Cardiac muscle cell (in vitro differentiated cells and primary cell): Measurements from ENCODE around the gene RNF220. TPM values are rescaled to one million over a fixed set of nuclear protein-coding genes. Genes with fewer than 3 reads are reported as not detected.

Experiments used
- DNase-seq, 2 donors: peaks; one replicate each; pipeline versions ENCODE4 v3.0.0 to v3.0.0-alpha.2; 2010 to 2017; ENCODE audit warnings: low read depth in 1 of 2, low spot score in 1 of 2
- H3K27ac ChIP-seq: fragments of 200-600 bp; sonication (generic); 2 replicates; pipeline ENCODE4 v1.5.1; 2016
- H3K27me3 ChIP-seq: fragments of 200-600 bp; sonication (generic); 2 replicates; pipeline ENCODE4 v1.6.0; 2016; ENCODE audit warnings: control low read depth
- H3K36me3 ChIP-seq: fragments of 200-600 bp; sonication (generic); 2 replicates; pipeline ENCODE4 v1.5.1; 2016; ENCODE audit warnings: control low read depth
- H3K4me1 ChIP-seq: fragments of 200-600 bp; sonication (generic); 2 replicates; pipeline ENCODE4 v1.8.1; 2017; ENCODE audit warnings: low read depth, mild to moderate bottlenecking, mixed run types
- H3K4me3 ChIP-seq: fragments of 200-600 bp; sonication (generic); 2 replicates; pipeline ENCODE4 v1.5.1; 2016; ENCODE audit warnings: mild to moderate bottlenecking
- H3K9me3 ChIP-seq: fragments of 200-600 bp; sonication (generic); 2 replicates; pipeline ENCODE4 v1.5.1; 2017; ENCODE audit warnings: low read depth, mild to moderate bottlenecking, control low read depth
- CTCF ChIP-seq: IDR thresholded peaks from 2 replicates; pipeline ENCODE4 v1.5.1; 2012; ENCODE audit warnings: low read depth, mild to moderate bottlenecking, low read length
- polyA plus RNA-seq: library from polyadenylated mRNA; unstranded; fragments of >200 nt; fragmentation: Nextera tagmentation; extraction: Ambion mirVana; gene quantifications from 2 replicates; pipeline ENCODE4 v1.2.1, GENCODE V29; 2016
- total RNA-seq: library from RNA; depleted of rRNA; stranded (reverse); fragments of >200 nt; gene quantifications from 2 replicates; pipeline ENCODE4 v1.2.3, GENCODE V29; 2016

Gene RNF220
- total and polyA plus RNA-seq, 2 experiments from 2014 or later = 57.6 to 142 TPM

GRCh38 chr1:44568128-44568900 lies 163.3 kb downstream of the RNF220 start:
- no peaks in the 10 kb centered on the region for H3K27me3 ChIP-seq

DNA sequence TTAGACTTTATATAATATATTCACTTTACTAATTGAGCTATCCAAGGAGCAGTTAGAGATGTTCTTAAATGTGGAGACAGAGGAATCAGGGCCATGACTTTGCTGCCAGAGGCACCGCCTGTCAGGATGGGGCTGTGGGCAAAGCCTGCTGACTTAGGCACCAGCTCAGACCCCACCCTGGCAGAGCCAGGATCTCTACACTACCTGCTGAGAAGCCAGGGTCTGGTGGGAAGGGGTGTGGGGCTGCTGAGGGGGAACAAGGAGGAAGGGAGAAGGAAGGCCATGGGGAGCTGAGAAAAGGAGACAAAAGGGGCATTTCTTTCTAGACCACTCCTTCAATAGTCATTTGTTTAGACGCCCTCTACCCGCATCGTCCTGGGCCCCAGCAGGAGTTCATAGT lies 164.4 kb downstream of the RNF220 start:
- no peaks in the 10 kb centered on the region for H3K27me3 ChIP-seq
- no peak for DNase-seq

More at GRCh38 chr1:44568128-44568900, 163.3 kb downstream of the RNF220 start:
- Histone ChIP-seq H3K36me3 (no peaks in the 10 kb centered on the region), H3K9me3 (no peaks in the 10 kb centered on the region), H3K4me3 (no peak overlapping the region), H3K4me1 (peaks cover 14% of the 10 kb centered on the region), H3K27ac (no peak overlapping the region)
- no peak for TF ChIP-seq CTCF
- DNase-seq = no peak

DNA sequence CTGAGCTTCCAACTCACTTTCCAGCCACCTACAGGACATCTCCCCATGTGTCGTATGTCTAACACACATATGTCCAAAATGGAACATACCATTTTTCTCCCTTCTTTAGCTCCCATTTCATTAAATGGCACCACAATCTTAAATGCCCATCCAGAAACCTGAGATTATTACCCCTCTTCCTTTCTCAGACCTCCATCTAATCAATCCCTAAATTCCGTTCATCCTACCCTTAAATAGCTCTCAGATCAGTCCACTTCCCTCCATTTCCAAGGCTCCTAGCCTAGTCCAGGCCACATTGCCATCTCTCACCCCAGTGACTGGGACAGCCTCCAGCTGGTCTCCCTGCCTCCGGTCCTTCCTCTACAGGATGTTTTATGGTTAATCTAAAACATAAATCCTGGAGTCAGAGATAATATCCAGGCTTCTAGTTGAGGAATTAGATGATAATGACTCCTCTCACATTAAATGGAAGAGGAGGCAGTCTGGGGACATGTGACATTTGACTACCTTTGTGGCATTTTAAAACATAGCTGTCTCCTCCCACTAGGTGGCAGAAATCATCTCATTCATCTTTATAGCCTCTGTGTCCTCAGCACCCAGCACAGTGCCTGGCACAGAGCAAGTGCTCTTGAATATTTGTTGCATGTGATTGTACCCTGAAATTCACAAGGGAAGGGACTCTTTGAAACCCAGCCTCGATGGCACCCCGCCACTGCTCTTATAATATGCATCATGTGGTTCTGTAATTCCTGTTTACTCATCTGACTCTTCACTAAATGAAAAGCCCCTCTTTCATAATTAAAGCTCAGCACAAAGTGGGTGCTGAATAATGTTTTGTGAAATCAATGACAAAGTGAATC lies 166.9 kb downstream of the RNF220 start:
- no peaks in the 10 kb centered on the region for H3K36me3 ChIP-seq
- H3K4me3 ChIP-seq = no peak overlapping the region
- peak in 1 of 2 donors; percentile 7 for DNase-seq
- peak; percentile 38 for TF ChIP-seq CTCF
- H3K27ac ChIP-seq = no peak overlapping the region
- H3K4me1 ChIP-seq = no peaks in the 10 kb centered on the region
- H3K27me3 ChIP-seq = no peaks in the 10 kb centered on the region
- no peaks in the 10 kb centered on the region for H3K9me3 ChIP-seq

More for the DNA sequence above, 164.4 kb downstream of the RNF220 start:
- H3K4me1 ChIP-seq = peaks cover 14% of the 10 kb centered on the region
- no peak overlapping the region for H3K27ac ChIP-seq
- no peaks in the 10 kb centered on the region for H3K9me3 ChIP-seq
- TF ChIP-seq CTCF = no peak
- no peaks in the 10 kb centered on the region for H3K36me3 ChIP-seq
- H3K4me3 ChIP-seq = no peak overlapping the region

GRCh38 chr1:44572572-44572879 lies 167.5 kb downstream of the RNF220 start:
- no peaks in the 10 kb centered on the region for H3K36me3 ChIP-seq
- no peak overlapping the region for H3K27ac ChIP-seq
- TF ChIP-seq CTCF = no peak
- H3K27me3 ChIP-seq = no peaks in the 10 kb centered on the region
- DNase-seq = no peak
- H3K4me3 ChIP-seq = no peak overlapping the region
- H3K4me1 ChIP-seq = no peaks in the 10 kb centered on the region
- H3K9me3 ChIP-seq = no peaks in the 10 kb centered on the region

DNA sequence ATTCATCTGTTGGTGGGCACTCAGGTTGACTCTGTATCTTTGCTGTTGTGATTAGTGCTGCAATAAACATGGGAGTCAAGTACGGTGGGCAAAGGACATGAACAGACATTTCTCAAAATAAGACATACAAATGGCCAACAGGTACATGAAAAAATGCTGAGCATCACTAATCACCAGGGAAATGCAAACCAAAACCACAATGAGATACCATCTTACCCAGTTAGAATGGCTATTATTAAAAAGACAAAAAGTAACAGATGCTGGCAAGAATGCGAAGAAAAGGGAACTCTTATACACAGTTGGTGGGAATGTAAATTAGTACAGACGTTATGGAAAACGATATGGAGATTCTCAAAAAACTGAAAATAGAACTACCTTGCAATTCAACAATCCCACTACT lies 170.3 kb downstream of the RNF220 start:
- Histone ChIP-seq H3K27me3 (no peaks in the 10 kb centered on the region), H3K4me3 (no peak overlapping the region), H3K27ac (no peak overlapping the region), H3K36me3 (no peaks in the 10 kb centered on the region), H3K4me1 (no peaks in the 10 kb centered on the region), H3K9me3 (no peaks in the 10 kb centered on the region)
- DNase-seq = no peak
- TF ChIP-seq CTCF = no peak
